GM18499 (cell line): ENCODE measurements around the gene FEV.
"Not testable (repeated sequence)": the region's sequence is repeated elsewhere in the genome, so short reads cannot be mapped to it uniquely, and the experiment has no call there.

Experiments used
- ATAC-seq: cut with Tn5 transposase; IDR thresholded peaks from one replicate; pipeline ENCODE4 v1.9.1; 2021; ENCODE audit warnings: moderate number of reproducible peaks; ENCODE audit not compliant: insufficient read depth, unreplicated experiment

Gene FEV

DNA sequence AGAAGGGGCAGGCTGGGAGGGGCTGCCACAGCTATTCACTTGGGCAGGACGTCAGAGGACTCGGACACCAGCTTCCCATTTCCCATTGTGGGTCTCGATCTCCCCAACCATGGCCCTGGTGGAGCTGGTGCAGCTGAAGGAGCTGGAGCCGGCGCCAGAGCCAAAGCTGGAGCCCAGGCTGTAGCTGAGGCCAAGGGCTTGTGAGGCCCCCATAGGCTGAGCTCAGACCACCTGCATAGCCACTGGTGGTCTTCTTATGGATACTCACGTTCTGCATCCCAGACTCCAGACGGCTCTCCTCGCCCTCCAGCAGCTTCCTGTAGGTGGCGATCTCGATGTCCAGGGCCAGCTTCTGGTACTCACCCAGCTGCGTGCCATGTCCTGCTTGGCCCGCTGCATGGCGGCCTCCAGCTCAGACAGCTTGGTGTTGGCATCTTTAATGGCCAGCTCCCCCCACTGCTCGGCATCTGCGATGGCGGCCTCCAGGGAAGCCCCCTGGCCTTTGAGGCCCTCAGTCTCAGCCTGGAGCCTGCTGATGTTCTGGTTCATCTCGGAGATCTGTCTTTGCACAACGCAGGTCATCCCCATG lies 31.5 kb downstream of the FEV start:
- ATAC-seq = no peak

DNA sequence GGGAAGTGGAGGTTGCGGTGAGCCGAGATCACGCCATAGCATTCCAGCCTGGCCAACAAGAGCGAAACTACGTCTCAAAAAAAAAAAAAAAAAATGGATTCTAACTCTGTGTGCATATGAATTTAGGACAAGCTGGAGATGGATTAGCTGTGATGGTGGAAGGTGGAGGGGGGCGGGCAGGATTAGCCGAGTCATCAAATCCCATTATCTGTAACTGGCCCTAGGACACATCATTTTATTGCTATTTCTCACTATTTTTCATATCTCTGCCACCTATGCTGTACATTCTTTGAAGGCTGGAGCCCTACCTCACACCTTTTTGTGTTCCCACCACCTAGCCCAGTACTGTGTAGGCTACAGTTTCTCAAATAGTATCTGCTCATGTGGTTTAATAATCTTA lies 32.8 kb downstream of the FEV start:
- ATAC-seq = no peak

DNA sequence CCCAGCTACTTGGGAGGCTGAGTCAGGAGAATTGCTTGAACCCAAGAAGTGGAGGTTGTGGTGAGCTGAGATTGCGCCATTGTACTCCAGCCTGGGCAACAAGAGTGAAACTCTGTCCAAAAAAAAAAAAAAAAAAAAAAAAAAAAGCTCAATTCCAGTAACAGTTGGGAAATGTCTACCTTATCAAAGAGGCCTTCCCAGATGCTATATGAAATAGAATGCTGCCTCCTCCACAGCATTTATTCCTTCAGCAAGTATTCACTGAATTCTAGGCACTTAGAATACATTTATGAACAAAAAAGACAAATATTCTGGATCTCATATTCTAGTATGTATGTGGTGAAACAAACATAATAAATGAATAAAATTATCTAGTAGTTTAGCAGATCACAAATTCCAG lies 38.4 kb downstream of the FEV start:
- ATAC-seq = no peak

DNA sequence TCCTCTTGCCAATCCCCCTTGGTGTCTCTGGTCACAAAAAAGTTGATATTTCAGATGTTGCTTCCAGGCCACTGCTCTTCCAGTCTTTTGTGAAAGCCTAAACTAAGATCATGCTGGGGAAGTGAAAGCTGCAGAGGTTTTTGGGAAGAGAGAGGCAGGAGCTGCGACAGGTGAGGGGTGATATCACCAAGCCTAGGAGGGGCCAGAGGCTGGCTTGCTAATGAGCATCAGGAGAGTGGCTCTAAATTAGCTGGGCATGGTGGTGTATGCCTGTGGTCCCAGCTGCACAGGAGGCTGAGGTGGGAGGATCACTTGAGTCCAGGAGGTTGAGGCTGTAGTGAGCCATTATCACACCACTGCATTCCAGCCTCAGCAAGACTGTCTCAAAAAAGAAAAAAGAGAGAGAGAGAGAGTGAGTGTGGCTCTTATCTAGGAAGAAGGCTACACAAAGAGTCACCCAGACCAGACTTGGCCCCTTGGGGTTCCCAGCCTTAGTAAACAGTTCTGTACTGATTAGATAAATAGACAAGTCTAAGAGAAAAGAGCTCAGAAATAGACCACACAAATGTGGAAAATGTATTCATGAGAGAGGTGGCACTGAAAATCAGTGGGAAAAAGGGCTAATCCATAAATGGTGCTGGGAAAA lies 40.1 kb downstream of the FEV start:
- no peak for ATAC-seq

DNA sequence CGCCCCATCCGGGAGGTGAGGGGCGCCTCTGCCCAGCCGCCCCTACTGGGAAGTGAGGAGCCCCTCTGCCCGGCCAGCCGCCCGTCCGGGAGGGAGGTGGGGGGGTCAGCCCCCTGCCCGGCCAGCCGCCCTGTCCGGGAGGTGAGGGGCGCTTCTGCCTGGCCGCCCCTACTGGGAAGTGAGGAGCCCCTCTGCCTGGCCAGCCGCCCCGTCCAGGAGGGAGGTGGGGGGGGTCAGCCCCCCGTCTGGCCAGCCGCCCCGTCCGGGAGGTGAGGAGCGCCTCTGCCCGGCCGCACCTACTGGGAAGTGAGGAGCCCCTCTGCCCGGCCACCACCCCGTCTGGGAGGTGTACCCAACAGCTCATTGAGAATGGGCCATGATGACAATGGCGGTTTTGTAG lies 53.2 kb downstream of the FEV start:
- not testable (repeated sequence) for ATAC-seq
